Measurements from ENCODE around the gene USP28. TPM values are rescaled to one million over a fixed set of nuclear protein-coding genes. Genes with fewer than 3 reads are reported as not detected.

Gene USP28
- total RNA-seq, 1 donor from 2014 or later, result 39.4 TPM

DNA sequence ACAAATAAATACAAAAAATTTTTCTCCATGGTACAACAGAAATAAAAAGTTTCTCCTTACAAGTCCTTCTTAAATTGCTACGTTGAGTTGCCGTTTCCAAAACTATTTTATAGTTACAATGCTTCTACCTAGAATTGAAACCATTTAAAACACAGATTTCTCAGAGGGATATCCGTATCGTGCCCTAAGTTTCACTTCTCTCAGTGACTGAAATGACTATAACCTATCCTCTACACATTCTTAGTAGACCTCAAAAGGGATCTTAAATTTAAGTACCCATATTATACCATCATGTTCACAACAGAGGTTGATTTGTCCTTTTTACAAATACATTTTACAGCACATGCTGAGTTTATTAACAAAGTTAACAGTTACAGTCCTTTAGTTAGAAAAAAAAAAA is 44.1 kb downstream of the USP28 start:
- Mint-ChIP-seq H3K4me3 (no peak overlapping the region), H3K9me3 (no peaks in the 10 kb centered on the region), H3K27me3 (ENCODE audit: low read depth) (no peaks in the 10 kb centered on the region), H3K36me3 (ENCODE audit: low read depth) (peaks cover 19% of the 10 kb centered on the region), H3K27ac (ENCODE audit: unreplicated experiment) (no peak overlapping the region), H3K4me1 (peaks cover 9% of the 10 kb centered on the region)
- no peak for DNase-seq (ENCODE audit: low read depth, low spot score)
- TF ChIP-seq, protein P1, sequence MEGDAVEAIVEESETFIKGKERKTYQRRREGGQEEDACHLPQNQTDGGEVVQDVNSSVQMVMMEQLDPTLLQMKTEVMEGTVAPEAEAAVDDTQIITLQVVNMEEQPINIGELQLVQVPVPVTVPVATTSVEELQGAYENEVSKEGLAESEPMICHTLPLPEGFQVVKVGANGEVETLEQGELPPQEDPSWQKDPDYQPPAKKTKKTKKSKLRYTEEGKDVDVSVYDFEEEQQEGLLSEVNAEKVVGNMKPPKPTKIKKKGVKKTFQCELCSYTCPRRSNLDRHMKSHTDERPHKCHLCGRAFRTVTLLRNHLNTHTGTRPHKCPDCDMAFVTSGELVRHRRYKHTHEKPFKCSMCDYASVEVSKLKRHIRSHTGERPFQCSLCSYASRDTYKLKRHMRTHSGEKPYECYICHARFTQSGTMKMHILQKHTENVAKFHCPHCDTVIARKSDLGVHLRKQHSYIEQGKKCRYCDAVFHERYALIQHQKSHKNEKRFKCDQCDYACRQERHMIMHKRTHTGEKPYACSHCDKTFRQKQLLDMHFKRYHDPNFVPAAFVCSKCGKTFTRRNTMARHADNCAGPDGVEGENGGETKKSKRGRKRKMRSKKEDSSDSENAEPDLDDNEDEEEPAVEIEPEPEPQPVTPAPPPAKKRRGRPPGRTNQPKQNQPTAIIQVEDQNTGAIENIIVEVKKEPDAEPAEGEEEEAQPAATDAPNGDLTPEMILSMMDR (conservative IDR thresholded peaks at IDR 0.05), result no peak

DNA sequence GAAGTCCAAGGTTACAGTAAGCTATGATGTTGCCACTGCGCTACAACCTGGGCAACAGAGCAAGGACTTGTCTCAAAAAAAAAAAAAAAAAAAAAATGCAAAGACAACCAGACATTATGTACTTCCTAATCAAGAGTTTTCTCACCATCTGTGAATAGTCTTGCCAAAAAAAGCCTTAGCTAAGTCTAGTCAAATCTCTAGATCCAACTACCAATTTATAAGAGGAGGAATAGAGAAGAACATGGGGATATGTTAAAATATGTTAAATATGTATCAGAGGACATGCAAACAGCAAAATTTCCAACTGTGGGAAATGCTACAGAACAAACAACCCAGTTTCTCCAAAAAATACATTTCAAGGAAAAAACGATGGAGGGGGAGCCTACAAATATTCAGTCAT is 45.6 kb downstream of the USP28 start:
- H3K4me3 Mint-ChIP-seq, result no peak overlapping the region
- TF ChIP-seq, protein P1 (conservative IDR thresholded peaks at IDR 0.05), result no peak
- H3K4me1 Mint-ChIP-seq, result peaks cover 9% of the 10 kb centered on the region
- DNase-seq (ENCODE audit: low read depth, low spot score), result no peak
- peaks cover 31% of the 10 kb centered on the region for H3K36me3 Mint-ChIP-seq (ENCODE audit: low read depth)
- peak overlapping the region; percentile 59 for H3K27ac Mint-ChIP-seq (ENCODE audit: unreplicated experiment)
- no peaks in the 10 kb centered on the region for H3K27me3 Mint-ChIP-seq (ENCODE audit: low read depth)
- peaks cover 5% of the 10 kb centered on the region for H3K9me3 Mint-ChIP-seq

DNA sequence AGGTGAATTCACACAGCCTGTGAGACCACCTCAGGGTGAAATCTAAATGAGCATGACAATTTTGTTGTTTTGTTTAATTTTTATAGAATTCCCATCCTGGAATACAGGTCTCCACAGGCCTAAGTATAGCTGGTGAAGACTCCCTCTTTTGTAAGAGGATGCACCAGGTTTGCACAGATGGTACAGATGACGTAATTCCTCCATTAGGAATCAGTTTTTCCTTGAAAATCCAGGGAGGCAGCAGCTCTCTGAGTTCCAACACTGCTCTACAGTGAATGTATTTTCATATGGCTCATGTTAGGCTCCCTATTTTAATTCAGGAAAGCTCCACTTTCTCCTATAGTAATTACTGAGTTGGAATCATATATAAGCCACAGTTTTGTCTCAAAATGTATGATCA is 47.2 kb downstream of the USP28 start:
- no peak for DNase-seq (ENCODE audit: low read depth, low spot score)
- H3K27me3 Mint-ChIP-seq (ENCODE audit: low read depth), result no peaks in the 10 kb centered on the region
- peaks cover 35% of the 10 kb centered on the region for H3K36me3 Mint-ChIP-seq (ENCODE audit: low read depth)
- peaks cover 5% of the 10 kb centered on the region for H3K9me3 Mint-ChIP-seq
- TF ChIP-seq, protein P1 (conservative IDR thresholded peaks at IDR 0.05), result no peak
- H3K27ac Mint-ChIP-seq (ENCODE audit: unreplicated experiment), result no peak overlapping the region
- no peak overlapping the region for H3K4me3 Mint-ChIP-seq
- peaks cover 4% of the 10 kb centered on the region for H3K4me1 Mint-ChIP-seq

DNA sequence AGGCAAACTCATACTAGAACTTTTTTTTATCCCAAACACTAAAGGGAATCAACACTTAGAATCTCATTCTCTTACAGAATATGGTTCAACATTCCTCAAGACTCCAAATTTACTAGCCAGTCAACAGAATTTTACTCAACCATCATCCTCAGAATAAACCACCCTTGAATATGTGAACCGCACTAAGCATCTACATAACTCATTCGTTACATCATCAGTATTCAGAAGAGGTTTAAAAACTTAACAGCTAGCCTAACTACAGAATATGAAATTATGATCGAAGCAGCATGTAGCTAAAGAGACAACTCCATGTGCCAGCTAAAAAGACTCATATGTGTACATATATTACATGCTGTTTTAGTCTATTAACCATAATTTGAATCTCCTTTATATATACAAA is 47.9 kb downstream of the USP28 start:
- Mint-ChIP-seq H3K9me3 (peaks cover 5% of the 10 kb centered on the region), H3K27ac (ENCODE audit: unreplicated experiment) (no peak overlapping the region), H3K4me3 (no peak overlapping the region), H3K4me1 (no peaks in the 10 kb centered on the region), H3K36me3 (ENCODE audit: low read depth) (peaks cover 36% of the 10 kb centered on the region), H3K27me3 (ENCODE audit: low read depth) (no peaks in the 10 kb centered on the region)
- no peak for DNase-seq (ENCODE audit: low read depth, low spot score)
- TF ChIP-seq, protein P1 (conservative IDR thresholded peaks at IDR 0.05), result no peak

DNA sequence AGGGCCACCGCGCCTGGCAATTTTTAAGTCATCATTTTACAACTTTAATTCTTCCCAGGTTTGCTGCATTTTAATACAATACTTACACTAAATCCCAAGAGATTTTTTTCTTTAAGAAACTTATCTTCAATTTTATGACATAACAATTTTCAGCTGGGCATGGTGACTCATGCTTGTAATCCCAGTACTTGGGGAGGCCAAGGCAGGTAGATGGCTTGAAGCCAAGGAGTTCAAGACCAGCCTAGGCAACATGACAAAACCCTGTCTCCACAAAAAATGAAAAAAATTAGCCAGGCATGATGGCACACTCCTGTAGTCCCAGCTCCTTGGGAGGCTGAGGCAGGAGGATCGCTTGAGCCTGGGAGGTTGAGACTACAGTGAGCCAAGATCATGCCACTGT is 56.9 kb downstream of the USP28 start:
- H3K9me3 Mint-ChIP-seq, result no peaks in the 10 kb centered on the region
- peaks cover 23% of the 10 kb centered on the region for H3K4me1 Mint-ChIP-seq
- H3K27me3 Mint-ChIP-seq (ENCODE audit: low read depth), result no peaks in the 10 kb centered on the region
- no peak for DNase-seq (ENCODE audit: low read depth, low spot score)
- TF ChIP-seq, protein P1 (conservative IDR thresholded peaks at IDR 0.05), result no peak
- no peak overlapping the region for H3K4me3 Mint-ChIP-seq
- no peak overlapping the region for H3K27ac Mint-ChIP-seq (ENCODE audit: unreplicated experiment)
- peaks cover 40% of the 10 kb centered on the region for H3K36me3 Mint-ChIP-seq (ENCODE audit: low read depth)

DNA sequence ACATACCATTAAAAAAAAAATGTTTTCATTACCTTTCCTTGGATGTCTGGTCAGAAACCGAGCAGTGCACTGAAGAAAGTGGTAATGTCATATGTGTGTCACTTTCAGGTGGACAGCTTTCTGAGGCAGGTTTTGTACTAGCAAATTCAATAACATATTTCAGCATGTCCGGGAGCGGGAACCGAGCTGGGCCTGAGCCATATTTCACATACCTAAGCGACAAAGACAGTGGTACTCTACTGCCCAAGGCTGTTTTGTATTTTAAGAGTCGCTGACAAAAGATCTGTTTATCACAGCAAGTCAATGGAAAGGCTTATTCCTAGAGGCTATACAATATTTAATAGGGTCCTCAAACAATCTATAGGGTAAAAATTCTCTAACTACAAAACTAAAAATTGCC is 57.7 kb downstream of the USP28 start:
- TF ChIP-seq, protein P1 (conservative IDR thresholded peaks at IDR 0.05), result no peak

More for the DNA sequence above, 57.7 kb downstream of the USP28 start:
- no peaks in the 10 kb centered on the region for H3K27me3 Mint-ChIP-seq (ENCODE audit: low read depth)
- no peak overlapping the region for H3K4me3 Mint-ChIP-seq
- peaks cover 36% of the 10 kb centered on the region for H3K36me3 Mint-ChIP-seq (ENCODE audit: low read depth)
- peaks cover 27% of the 10 kb centered on the region for H3K4me1 Mint-ChIP-seq
- DNase-seq (ENCODE audit: low read depth, low spot score), result no peak
- H3K9me3 Mint-ChIP-seq, result no peaks in the 10 kb centered on the region
- H3K27ac Mint-ChIP-seq (ENCODE audit: unreplicated experiment), result no peak overlapping the region
